ENCODE data around the gene RPLP2.

DNA sequence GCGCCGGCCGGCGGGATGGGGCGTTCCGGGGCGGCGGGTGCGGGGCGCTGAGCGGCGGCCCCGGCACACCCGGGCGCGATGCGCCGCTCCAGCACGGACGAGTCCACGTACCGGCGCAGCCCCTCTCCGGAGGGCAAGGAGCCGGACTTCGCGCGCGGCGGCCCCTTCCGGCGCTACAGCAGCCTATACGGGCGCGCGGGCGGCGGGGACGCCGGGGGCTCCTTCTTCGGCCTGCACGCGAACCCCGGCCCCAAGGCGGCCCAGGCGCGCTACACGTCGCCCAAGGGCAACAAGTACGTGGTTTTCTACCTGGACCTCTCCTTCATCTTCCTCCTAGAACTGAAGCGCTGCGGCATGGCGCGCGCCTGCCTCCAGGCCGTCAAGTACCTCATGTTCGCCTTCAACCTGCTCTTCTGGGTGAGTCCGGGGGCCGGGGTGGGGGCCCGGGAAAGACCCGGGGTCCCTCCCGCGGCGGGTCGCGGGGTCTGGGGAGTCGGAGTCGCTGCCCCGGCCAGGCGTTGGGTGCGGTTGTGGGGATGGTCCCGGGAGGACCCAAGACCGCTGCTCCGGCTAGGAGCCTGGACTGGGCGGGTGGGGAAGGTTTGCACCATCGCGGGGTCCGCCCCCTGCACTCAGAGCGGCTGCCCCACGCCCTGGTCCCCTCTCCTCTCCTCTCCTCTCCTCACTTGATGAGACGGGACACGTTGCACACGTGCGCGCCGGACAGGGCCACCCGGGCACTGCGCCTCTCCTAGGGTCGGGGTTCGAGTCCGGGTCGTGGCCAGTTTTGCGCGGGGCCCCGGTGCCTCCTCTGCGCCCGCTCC is 40.4 kb downstream of the RPLP2 start:
- TF ChIP-seq, protein P1, sequence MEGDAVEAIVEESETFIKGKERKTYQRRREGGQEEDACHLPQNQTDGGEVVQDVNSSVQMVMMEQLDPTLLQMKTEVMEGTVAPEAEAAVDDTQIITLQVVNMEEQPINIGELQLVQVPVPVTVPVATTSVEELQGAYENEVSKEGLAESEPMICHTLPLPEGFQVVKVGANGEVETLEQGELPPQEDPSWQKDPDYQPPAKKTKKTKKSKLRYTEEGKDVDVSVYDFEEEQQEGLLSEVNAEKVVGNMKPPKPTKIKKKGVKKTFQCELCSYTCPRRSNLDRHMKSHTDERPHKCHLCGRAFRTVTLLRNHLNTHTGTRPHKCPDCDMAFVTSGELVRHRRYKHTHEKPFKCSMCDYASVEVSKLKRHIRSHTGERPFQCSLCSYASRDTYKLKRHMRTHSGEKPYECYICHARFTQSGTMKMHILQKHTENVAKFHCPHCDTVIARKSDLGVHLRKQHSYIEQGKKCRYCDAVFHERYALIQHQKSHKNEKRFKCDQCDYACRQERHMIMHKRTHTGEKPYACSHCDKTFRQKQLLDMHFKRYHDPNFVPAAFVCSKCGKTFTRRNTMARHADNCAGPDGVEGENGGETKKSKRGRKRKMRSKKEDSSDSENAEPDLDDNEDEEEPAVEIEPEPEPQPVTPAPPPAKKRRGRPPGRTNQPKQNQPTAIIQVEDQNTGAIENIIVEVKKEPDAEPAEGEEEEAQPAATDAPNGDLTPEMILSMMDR (IDR thresholded peaks at IDR 0.05): no peak
- no peak for TF ChIP-seq POLR2A (IDR thresholded peaks at IDR 0.05)
